Measurements from ENCODE around the gene PLEKHA6.

PLEKHA6 gene

DNA sequence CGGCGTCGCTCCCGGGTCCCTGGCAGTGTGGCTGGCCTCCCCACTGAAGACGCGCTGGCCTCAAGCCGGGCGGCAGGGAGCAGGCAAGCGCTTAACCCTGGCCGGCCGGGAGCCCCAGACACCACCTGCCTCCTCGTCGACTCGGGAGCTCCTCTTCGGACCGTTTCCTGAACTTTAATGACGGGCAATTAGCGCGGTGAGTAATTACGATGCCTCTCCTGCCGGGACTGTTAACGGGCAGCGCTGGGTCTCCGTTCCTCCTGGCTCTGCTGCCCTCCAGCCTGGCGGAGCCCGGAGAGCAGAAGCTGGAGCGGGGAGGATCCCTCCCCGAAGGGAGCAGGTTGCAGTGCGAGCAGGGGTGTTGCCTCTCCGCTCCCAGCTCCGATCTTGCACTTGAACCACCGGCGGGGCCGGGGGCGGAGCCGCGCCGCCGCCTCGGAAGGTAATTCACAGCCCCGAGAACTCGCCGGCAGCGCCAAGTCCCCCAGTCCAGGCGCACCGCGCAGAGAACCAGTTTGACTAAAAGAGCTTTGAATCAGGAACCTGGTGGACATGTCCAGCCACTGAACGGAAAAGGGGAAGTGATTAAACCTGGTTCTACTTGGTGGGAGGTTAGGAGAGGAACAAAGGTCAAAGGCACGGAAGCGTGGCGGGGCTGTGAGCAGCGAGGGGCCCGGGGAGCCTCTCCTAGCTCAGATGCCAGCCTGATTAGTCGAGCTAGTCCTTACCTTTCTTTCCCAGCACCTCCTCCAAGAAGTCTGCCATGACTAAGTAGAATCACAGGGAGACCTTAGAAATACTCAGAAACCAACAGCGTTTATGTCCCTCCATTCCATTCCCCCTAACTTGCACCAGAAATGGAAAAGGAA is 18.3 kb upstream of the PLEKHA6 start:
- TF ChIP-seq, protein P1, sequence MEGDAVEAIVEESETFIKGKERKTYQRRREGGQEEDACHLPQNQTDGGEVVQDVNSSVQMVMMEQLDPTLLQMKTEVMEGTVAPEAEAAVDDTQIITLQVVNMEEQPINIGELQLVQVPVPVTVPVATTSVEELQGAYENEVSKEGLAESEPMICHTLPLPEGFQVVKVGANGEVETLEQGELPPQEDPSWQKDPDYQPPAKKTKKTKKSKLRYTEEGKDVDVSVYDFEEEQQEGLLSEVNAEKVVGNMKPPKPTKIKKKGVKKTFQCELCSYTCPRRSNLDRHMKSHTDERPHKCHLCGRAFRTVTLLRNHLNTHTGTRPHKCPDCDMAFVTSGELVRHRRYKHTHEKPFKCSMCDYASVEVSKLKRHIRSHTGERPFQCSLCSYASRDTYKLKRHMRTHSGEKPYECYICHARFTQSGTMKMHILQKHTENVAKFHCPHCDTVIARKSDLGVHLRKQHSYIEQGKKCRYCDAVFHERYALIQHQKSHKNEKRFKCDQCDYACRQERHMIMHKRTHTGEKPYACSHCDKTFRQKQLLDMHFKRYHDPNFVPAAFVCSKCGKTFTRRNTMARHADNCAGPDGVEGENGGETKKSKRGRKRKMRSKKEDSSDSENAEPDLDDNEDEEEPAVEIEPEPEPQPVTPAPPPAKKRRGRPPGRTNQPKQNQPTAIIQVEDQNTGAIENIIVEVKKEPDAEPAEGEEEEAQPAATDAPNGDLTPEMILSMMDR (IDR thresholded peaks at IDR 0.05), result no peak
- Histone ChIP-seq H3K9me3 (no peaks in the 10 kb centered on the region), H3K36me3 (no peaks in the 10 kb centered on the region), H3K27ac (no peak overlapping the region), H3K4me1 (peaks cover 0 to 15% (median 13%) of the 10 kb centered on the region in 4 donors), H3K4me3 (peak overlapping the region; percentile 27 to 48), H3K27me3 (peaks cover 0 to 64% of the 10 kb centered on the region in 2 donors)
- intact Hi-C loops (cut with DNase I; ENCODE audit: low total_unique reads), result no loop called here
- DNase-seq, result no peak

DNA sequence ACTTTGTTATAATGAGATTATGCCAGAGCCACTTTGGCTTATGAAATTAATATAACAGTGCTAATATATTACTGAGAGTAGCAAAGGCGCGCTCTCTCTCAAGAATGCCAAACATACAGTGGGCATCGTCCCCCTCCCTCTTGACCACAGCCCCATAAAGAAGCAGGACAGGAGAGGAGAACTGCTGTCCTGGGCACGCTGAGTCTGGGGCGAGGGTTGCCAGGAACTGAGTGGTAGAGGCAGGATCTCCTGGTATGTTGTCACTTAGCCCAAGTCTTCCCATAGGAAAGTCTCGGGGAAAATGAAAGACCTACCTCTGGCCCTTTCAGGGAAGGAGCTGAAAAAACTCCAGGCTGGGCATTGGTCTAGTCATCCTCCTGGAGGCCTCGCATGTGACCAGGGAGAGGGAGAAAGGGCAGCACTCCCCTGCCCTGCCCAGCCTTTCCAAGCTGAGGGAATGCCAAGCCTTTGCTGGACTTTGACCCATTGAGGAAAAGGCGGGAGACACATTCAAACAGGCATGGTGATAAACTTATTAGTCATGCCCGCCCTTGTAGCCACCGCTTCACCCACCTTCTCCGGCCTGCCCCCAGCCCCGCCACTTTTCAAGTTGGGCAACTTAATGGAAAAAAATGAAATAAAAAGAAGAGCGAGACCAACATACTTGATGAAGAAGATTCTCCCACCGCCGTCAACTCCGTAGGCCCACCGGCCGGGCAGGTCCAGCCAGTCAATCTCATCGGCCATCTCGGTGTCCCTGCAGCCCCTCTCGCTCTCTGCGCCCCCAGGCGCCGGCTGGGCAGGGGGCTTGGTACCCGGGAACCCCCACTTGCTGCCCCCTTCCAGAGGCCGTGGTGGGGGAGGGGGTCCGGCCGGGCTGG is 17.4 kb upstream of the PLEKHA6 start:
- intact Hi-C loops (cut with DNase I; ENCODE audit: low total_unique reads), result no loop called here

DNA sequence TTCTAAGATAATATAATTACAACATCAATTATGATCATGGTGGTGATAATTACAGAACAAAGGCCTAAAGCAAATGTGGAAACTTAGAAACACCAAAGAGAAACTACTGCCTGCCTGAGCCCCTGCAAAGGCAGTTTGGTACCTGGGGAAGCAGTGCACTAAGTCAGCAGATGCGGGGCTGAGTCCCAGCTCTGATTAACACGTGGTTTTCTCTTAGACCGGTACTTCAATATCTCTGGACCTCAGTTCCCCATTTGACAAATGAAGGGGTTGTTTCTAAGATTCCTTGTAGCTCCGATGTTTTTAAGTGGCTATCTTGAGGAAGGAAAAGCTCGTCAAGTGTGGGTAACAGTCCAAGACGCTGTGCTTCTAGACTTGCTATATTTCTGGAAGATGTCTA is 16.7 kb upstream of the PLEKHA6 start:
- DNase-seq, result no peak
- H3K36me3 ChIP-seq, result no peaks in the 10 kb centered on the region
- peaks cover 0 to 15% (median 13%) of the 10 kb centered on the region in 4 donors for H3K4me1 ChIP-seq
- TF ChIP-seq, protein P1 (IDR thresholded peaks at IDR 0.05), result no peak
- H3K4me3 ChIP-seq, result no peak overlapping the region
- peaks cover 0 to 68% of the 10 kb centered on the region in 2 donors for H3K27me3 ChIP-seq
- no peaks in the 10 kb centered on the region for H3K9me3 ChIP-seq
- intact Hi-C loops (cut with DNase I; ENCODE audit: low total_unique reads), result no loop called here
- H3K27ac ChIP-seq, result no peak overlapping the region

More for the DNA sequence above, 17.4 kb upstream of the PLEKHA6 start:
- peaks cover 0 to 15% (median 13%) of the 10 kb centered on the region in 4 donors for H3K4me1 ChIP-seq
- no peak overlapping the region for H3K27ac ChIP-seq
- H3K27me3 ChIP-seq, result peaks cover 0 to 67% of the 10 kb centered on the region in 2 donors
- no peaks in the 10 kb centered on the region for H3K9me3 ChIP-seq
- H3K4me3 ChIP-seq, result peak overlapping the region; percentile 27 to 48
- TF ChIP-seq, protein P1 (IDR thresholded peaks at IDR 0.05), result no peak
- H3K36me3 ChIP-seq, result no peaks in the 10 kb centered on the region
- no peak for DNase-seq

DNA sequence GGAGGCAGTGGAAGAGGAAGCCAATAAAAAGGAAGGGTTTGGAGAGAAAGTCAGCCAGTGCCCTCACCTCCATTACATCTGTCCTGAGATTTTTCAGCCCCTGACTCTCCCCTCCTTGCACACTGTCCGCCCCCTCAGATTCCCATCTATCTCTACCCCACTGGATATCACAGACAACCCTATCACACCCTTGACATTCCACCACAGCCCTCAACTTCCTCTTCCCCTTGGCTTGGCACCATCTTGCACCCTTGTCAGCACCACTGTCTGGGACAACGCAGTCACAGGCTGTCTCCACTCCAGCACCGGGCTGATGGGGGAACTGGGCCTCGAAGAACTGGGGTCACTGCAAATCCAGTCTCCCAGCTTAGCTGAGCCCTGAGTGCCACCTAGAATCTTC is 14.2 kb upstream of the PLEKHA6 start:
- intact Hi-C loops (cut with DNase I; ENCODE audit: low total_unique reads), result no loop called here
- DNase-seq, result no peak
- Histone ChIP-seq H3K4me3 (no peak overlapping the region), H3K4me1 (peaks cover 0 to 15% (median 13%) of the 10 kb centered on the region in 4 donors), H3K27me3 (peaks cover 0 to 58% of the 10 kb centered on the region in 2 donors), H3K9me3 (no peaks in the 10 kb centered on the region), H3K27ac (no peak overlapping the region), H3K36me3 (no peaks in the 10 kb centered on the region)
- TF ChIP-seq, protein P1 (IDR thresholded peaks at IDR 0.05), result no peak

DNA sequence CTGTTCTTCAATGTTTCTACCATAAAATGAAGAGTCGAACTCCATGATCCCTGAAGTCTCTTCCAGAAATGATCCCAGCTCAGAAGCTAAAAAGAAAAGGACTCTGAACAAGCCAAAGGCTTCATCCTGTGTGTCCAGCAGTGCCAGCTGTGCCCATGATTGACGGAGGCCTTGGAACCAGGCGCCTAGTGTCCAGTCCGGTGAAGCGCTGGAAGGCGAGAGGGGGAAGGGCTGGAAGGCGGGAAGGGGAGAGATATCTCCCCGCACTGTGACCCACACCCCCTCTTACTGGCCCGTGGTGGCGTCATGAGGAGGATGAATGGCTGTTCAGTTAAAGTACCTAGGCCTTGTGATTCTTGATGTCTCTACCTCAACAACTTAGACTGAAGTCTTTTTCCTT is 10.4 kb upstream of the PLEKHA6 start:
- TF ChIP-seq, protein P1 (IDR thresholded peaks at IDR 0.05), result no peak
- intact Hi-C loops (cut with DNase I; ENCODE audit: low total_unique reads), result no loop called here
- no peak overlapping the region for H3K27ac ChIP-seq
- DNase-seq, result no peak
- no peak overlapping the region for H3K4me3 ChIP-seq
- H3K36me3 ChIP-seq, result no peaks in the 10 kb centered on the region
- H3K27me3 ChIP-seq, result peaks cover 0 to 39% of the 10 kb centered on the region in 2 donors
- H3K9me3 ChIP-seq, result no peaks in the 10 kb centered on the region
- H3K4me1 ChIP-seq, result no peaks in the 10 kb centered on the region
